Skeletal muscle cell (primary cell): ENCODE measurements around the gene ANKH.
A peak's percentile ranks its signal among the peaks of the same experiment; 100 is the strongest.
"Not testable (repeated sequence)": the region's sequence is repeated elsewhere in the genome, so short reads cannot be mapped to it uniquely, and the experiment has no call there.

ENCODE experiments used
- DNase-seq: peaks from one replicate; pipeline ENCODE4 v3.0.0-alpha.2; 2010; ENCODE audit warnings: low read depth
- H3K4me3 ChIP-seq: 2 replicates; pipeline ENCODE4 v1.5.1; 2011; ENCODE audit warnings: low read depth, mild to moderate bottlenecking, control low read depth, low read length, moderate library complexity

Gene ANKH

DNA sequence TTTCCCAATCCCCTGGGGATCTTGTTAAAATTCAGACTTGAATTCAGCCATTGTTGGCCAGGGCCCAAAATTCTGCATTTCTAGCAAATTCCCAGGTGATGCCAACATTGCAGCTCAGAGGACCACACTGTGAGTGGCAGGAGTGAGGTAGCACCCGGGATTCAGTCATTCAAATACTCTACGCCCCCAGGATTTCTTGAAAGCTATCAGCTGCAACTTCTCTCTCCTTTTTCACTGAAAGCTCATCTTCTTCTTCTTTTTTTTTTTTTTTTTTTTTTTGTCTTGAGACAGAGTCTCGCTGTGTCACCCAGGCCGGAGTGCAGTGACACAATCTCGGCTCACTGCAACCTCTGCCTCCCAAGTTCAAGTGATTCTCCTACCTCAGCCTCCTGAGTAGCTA lies 19.3 kb upstream of the ANKH start:
- DNase-seq: no peak
- no peak overlapping the region for H3K4me3 ChIP-seq

DNA sequence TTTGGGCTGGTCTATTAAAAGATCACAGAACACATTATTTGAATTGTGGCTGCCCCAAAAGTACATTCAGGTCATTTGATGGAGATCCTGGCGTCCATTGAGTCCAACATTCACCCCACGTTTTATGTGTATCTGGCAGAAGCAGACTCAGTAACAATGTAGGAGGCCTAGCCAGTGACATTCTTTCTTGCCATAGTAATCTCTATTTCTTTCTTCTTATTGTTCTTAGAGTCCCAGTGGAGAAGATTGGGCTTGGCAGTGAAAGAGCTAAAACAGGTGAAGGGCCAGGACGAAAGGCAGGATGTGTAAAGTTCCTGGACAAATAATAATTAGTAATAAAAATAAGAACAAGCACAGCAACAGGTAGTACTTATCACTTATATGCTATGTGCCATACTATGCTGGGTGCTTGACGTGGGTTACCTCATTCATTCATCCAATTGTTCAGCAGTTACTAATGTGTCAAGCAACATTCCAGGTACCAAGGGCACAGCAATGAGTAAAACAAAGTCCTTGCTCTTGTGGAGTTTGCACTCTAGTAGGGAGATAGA lies 12.6 kb upstream of the ANKH start:
- DNase-seq: no peak
- no peak overlapping the region for H3K4me3 ChIP-seq

DNA sequence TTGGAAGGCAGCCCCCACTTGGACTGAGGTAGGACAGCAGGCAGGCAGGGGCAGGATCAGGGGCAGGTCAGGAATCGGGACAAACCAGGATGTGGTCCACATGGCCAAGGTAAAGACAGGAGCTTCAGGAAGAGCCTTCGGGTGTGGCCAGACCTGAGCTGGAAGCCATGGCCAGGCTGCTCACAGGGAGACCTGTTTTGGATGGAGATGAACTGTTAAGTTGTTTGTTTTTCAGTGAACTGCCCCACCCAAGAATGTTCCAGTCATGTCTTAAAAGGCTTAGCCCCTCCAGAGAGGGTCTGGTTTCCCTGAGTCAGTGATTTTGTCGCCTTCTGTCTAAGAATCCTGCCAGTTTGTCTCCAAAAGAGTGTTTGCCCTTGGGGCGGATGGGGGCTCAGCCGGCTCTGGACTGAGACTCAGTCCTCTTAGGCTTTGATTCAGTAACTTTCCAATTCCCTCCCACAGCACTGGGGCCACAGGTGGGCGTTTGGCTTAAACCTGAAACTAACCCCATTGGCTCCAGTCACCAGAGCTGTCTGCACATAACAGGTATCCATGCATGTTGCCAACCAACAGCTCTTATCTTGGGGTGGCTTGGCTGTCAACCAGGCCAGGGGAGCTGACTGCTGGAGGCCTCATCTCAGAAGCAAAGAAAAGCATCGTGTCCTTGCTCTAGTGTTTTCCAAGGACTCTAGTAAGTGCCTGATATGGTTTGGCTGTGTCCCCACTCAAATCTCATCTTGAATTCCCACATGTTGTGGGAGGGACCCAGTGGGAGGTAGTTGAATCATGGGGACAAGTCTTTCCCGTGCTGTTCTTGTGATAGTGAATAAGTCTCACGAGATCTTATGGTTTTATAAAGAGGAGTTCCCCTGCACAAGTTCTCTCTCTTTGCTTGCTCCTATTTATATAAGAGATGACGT lies 11.3 kb upstream of the ANKH start:
- no peak overlapping the region for H3K4me3 ChIP-seq
- no peak for DNase-seq

DNA sequence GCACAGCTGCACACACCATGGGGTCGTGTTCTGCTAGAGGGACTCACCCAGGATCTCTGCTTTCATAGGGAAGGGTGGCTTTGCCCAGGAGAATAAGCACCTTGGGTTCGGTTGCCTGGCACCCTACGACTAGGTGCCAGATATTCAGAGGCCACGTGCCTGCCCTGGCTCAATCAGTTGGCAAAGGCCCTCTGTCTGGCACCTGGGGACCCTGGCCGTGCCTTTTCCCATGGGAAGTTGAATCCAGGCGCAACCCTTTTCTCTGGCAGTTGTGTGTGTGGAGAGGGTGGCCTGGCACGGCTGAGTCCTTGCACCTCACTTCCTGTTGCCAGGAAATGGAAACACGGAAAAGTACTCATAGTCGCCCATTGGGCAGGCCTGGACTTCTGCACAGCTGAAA lies 10.2 kb upstream of the ANKH start:
- H3K4me3 ChIP-seq: no peak overlapping the region
- no peak for DNase-seq

DNA sequence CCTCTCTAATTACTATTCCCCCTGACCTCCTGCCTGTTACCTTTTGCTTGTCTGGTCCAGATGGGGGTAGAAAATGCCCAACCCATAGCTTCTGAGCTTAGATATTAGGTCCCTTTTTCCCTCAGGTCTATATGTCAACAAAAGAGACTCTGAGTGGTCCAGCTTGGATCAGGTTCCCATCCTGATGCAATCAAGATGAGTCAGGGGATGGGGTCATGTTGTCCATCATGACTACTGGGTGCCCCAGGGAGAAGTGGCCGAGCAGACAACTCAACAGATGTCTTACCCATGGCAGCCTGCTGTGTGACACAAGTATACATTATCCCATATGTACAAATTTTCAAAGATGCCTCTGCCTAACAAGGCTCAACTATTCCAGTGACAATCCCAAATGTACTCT lies 9.1 kb upstream of the ANKH start:
- no peak overlapping the region for H3K4me3 ChIP-seq
- peak; percentile 47 for DNase-seq

DNA sequence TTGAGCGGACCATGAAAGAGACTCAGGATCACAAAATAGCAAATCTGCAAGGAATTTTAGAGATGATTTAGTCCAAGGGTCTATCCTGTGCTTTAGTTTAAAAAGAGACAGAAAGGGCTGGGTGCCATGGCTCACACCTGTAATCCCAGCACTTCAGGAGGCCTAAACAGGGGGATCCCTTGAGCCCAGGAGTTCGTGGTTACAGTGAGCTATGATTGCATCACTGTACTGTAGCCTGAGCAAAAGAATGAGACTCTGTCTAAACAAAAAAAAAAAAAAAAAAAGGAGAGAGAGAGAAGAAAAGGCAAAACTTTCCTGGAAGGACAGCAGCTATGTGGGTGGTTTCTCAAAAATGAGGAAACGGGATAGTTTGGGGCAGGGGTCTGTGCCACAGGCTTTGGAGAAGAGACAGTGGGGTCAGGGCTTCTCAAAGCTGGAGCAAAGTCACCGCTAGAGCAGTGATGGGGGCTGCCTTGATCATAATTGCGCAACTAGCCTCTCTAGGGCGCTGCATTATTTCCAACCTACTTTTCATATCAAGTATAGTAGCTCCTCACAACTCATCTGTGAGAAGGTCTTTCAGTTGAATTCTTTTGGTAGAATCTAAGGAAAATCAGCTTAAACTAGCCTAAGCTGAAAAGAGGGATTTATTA lies 8.5 kb upstream of the ANKH start:
- H3K4me3 ChIP-seq: no peak overlapping the region
- peak; percentile 24 for DNase-seq

DNA sequence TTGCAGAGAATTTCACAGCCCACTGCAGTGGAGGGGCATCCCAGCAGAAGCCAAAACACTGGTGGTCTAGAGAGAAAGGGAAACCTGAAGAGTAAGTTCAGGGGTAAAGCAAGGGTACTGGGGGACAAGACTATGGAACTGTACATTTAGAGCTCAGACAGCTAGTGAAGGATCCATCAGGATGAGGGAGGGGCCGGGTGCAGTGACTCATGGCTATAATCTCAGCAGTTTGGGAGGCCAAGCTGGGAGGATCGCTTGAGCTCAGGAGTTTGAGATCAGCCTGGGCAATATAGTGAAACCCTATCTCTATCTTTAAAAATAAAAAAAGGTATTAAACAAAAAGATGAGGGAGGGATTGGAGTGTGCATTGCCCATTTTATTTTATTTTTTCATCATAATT lies 7.8 kb upstream of the ANKH start:
- no peak for DNase-seq
- no peak overlapping the region for H3K4me3 ChIP-seq

DNA sequence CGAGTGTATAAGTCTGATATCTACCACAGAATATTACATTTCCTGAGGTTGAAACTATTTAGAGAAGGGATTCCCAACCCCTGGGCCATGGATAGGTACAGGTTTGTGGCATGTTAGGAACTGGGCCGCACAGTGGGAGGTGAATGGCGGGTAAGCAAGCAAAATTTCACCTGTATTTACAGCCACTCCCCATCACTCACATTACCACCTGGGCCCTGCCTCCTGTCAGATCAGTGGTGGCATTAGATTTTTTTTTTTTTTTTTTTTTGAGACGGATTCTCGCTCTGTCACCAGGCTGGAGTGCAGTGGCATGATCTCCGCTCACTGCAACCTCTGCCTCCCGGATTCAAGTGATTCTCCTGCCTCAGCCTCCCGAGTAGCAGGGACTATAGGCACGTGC lies 6.6 kb upstream of the ANKH start:
- H3K4me3 ChIP-seq, DNase-seq: not testable (repeated sequence)

DNA sequence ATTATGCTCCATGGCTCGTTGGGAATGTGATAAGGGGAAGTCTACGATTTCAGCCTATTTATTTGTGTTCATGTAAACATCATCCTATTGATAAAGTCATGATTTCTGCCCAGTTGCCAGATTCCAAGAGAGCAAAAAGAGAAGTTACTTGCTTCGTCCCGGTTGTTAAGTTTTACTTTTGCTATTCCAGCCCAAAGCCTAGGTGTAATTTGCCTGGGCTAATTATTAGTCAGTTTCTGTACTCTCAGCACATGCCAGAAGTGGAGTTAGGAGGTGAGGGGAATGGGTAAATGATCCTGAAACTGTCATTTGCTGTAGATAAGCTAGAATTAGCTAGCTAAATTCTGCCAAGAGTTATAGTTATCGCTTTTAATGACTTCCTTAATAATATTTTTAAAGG lies 4.5 kb upstream of the ANKH start:
- H3K4me3 ChIP-seq: no peak overlapping the region
- no peak for DNase-seq

DNA sequence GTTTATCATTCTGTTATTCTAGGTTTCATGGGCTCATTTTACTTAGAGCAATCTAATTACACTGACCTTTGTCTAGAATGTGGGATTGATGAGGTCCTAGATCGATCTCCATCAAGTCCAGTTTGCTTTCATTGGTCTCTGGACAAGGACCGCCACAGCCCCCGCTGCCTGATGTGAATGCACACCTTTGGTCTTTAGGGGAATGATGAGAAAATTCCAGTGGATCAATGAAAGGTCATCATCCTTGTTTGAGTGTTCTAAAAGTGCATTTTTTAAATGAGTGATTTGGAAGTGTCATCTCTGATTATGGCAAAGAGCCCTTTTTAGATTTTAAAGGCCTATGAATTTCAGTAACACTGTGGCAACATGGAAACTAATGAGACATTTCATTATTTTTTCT lies 2.2 kb upstream of the ANKH start:
- no peak overlapping the region for H3K4me3 ChIP-seq
- no peak for DNase-seq

DNA sequence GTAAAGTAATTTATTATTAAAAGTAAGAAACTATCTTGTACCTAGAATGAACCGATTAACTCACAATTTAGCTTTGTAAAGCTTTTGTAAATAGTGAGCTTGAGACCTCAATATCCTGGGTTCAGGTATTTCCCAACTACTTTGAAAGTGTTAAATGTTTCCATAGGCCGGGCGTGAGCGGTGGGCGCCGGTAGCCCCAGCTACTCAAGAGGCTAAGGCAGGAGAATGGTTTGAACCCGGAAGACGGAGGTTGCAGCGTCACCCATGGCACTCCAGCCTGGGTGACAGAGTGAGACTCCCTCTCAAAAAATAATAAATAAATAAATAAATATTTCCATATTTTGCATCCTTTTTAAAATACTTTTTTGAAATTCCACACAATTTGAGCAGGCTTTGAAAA lies 1.5 kb upstream of the ANKH start:
- DNase-seq: no peak
- H3K4me3 ChIP-seq: no peak overlapping the region

DNA sequence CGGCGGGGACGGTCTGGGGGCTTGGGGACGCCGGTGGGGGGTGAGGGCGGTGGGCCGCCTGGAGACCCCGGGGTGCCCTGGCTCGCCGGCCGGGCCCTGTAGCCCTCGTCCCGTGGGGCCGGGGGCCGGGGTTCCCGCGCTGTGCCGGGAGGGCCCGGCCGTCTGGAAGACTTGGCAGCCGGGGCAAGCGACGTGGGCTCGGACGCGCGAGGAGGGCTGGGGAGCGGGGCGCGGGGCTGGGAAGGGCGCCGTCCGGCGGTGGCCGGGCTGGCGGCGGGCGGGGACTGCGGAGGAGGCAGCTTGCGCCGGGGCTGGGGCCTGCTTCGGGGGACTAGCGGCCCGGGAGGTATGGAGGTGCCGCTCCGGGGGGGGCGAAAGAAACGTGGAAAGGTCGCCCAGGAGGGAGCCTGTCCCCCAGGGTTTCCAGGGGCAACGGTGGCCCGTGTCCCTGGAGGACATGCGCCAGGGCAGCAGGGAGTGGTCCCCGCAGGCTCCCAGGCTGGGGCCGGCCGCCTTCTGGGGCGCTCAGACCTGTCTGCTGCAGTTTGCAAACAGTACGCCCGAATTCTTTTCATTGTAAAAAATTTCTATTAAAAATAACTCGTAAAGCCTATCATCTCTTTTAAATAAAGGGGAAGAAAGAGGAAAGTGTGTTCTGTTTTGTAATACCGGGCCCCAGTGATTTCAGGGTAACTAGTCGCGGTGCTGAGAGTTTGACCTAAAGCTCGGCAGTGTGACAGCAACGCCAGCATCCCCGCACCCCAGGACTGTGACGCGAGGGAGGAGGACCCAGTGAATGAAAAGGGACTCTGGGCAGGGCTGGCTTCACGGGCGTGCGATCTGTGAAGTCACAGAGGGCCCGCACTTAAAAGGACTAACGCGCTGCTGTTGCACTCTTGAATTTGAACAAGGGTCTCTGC lies 752 bp upstream of the ANKH start:
- DNase-seq: no peak

DNA sequence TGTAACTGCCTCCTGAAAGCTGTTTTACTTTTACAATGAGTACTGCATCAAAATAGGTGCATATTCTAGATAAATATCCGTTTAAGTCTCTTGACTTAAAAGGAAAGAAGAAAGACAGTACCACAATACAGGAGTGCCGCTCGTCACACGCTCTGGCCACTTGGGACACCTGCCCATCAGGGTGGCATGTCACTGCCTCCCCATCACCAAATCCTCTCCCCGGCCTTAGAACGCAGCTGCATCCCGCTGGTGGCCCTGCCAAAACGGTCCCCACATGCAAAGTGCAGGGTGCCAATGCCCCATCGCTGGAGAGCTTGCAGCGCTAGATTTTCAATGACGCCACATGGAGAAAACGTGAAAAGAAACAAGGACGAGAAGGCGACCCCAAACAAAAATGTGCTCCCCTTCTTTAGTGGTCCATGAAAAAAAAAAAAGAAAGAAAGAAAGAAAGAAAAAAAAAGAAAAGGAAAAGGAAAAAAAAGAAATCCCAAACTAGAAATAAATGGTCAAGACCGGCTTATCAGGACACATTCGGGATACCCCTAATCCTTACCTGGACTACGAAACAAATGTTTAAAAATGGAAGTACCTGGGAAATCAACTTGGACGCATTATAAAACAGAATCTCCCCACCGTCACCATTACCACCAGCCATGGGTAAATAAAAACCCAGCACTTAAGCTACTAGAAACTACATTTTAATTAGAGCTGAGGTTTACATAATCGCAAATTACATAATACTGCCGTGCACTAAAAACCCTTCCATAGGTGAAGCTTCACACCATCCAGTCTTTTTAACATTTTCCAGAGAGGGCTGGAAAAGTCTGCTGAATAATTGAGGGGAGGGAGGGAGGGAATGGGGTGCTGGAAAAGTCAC lies 1.0 kb downstream of the ANKH start:
- peak overlapping the region; percentile 63 for H3K4me3 ChIP-seq
- DNase-seq: no peak

More for the DNA sequence above, 752 bp upstream of the ANKH start:
- peak overlapping the region; percentile 67 for H3K4me3 ChIP-seq

DNA sequence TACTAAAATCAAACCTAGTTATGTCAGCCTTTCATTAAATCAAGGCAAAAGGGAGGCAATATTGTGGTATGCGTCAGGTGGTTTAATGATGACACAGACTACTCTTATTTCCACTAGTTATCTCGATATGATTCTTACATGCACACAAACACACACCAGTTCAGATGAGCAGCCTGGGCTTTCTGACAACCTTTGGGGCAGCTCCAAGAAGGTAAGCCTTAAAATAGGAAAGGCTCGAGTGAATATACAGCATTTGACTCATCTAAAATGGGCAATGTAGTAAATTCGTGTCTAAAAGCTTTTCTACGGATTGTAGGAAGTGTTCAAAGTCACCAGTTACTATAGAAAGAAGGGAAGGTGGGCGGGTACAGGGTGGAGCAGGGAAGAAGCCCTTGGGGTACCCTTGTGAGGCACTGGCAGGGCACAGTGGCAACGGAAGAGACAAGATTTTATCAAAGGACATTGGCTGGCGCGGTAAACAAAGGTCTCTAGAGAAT lies 1.9 kb downstream of the ANKH start:
- DNase-seq: no peak
- H3K4me3 ChIP-seq: peak overlapping the region; percentile 63

DNA sequence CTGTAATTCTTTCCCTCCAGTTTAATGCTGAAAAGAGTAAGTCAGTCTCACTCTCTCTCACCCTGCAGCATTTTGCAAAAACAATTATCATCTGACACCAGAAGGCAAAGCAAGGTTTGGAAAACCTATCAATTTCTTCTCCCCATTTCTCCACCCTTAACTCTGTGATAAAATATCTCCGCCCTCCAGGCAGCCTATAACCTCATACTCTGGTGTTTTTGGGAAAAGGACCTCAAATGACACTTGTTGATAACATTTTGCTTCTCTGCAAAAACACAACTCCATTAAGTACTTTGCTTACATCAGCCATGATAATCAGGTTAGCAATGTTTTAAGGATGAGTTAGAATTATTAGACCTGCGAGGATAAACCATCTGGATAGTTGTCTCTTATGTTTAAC lies 2.3 kb downstream of the ANKH start:
- no peak for DNase-seq
- H3K4me3 ChIP-seq: no peak overlapping the region

DNA sequence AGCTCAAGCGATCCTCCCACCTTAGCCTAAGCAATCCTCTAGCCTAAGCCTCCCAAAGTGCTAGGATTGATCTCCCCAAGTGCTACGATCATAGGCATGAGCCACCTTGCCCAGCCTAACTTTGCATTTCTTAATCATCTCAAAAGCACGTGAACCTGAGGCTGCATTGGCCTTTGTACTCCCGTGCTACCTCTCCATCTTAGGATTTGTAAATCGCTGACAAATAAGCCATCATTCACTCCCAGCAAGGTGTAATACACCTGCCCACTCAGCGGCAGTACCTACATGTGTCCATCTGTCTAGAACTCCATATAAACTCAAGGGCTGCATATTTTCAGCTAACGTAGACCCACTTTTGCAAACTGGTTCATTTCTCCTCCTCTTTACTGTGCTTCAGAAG lies 2.8 kb downstream of the ANKH start:
- no peak for DNase-seq
- H3K4me3 ChIP-seq: no peak overlapping the region

DNA sequence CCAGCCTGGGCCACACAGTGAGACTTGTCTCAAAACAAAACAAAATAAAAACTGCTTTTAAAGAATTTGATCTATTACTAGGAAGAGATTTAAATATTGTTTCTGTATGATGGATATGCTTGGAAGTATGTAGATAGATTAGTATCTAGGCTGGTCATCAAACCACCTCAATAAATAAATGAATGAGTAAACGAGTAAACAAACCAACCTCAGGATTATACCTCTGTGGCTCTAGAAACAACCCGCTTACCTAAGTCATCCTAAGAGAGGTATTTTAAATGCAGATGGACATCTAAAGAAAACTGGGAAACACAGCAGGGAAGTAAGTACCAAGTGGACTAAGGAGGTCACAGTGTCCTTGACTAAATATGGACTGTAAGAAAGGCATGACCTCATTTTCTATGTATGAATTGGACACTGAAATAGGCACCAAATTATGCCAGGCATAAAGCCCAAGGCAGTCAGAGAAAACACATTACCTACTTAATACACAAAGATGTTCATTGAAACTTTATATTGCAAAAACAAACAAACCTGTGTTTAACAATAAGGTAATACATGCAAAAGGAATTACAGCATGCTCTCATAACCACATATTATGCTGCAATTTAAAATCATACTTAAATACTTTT lies 7.3 kb downstream of the ANKH start:
- no peak for DNase-seq
- no peak overlapping the region for H3K4me3 ChIP-seq

DNA sequence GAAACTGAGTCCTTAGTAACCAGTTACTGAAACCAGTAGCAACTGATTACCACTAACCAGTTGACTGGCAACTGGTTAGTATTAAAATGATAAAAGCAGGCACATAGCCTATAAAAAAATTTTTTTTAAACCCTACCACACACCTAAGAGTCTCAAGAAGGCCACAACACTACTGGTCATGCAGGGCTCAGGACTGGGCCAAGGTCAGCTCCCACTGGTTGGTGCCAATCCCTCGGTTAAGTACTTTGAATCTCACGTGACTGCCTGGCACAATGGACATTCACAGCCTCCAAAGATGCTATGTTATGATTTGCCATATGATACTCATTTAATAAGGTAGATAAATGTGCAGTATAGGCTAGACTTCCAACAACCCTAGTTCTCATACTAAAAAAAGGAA lies 8.5 kb downstream of the ANKH start:
- no peak for DNase-seq
- H3K4me3 ChIP-seq: no peak overlapping the region
